HG02763 (cell line): ENCODE results near the gene ADGRA1.

Source experiments
- ATAC-seq: cut with Tn5 transposase; IDR thresholded peaks from one replicate; pipeline ENCODE4 v1.9.1; 2021; ENCODE audit warnings: mild to moderate bottlenecking, moderate library complexity; ENCODE audit not compliant: unreplicated experiment

ADGRA1 gene

GRCh38 chr10:133072720-133073390 is 14.9 kb upstream of the ADGRA1 start:
- ATAC-seq = no peak

GRCh38 chr10:133075346-133076137 is 12.2 kb upstream of the ADGRA1 start:
- ATAC-seq = no peak

GRCh38 chr10:133076274-133077038 is 11.3 kb upstream of the ADGRA1 start:
- no peak for ATAC-seq

- no peak for ATAC-seq
These were observed 7.7 kb upstream of the ADGRA1 start for GRCh38 chr10:133079836-133080682.

GRCh38 chr10:133080683-133081040 is 7.1 kb upstream of the ADGRA1 start:
- no peak for ATAC-seq

- ATAC-seq = no peak
These were observed 6.1 kb upstream of the ADGRA1 start for GRCh38 chr10:133081636-133082035.

- ATAC-seq = no peak
These were observed 4.9 kb upstream of the ADGRA1 start for GRCh38 chr10:133082685-133083421.

GRCh38 chr10:133083422-133084100 is 4.2 kb upstream of the ADGRA1 start:
- no peak for ATAC-seq

GRCh38 chr10:133084491-133084890 is 3.2 kb upstream of the ADGRA1 start:
- no peak for ATAC-seq

- no peak for ATAC-seq
These were observed 2.2 kb upstream of the ADGRA1 start for GRCh38 chr10:133085251-133086125.

GRCh38 chr10:133086247-133086646 is 1.5 kb upstream of the ADGRA1 start:
- no peak for ATAC-seq

GRCh38 chr10:133087045-133087678 is 562 bp upstream of the ADGRA1 start:
- ATAC-seq = no peak

- no peak for ATAC-seq
These were observed 643 bp downstream of the ADGRA1 start for GRCh38 chr10:133088179-133088955.

GRCh38 chr10:133088956-133089800 is 1.5 kb downstream of the ADGRA1 start:
- ATAC-seq = no peak

GRCh38 chr10:133090101-133090500 is 2.4 kb downstream of the ADGRA1 start:
- ATAC-seq = no peak

GRCh38 chr10:133090654-133091053 is 2.9 kb downstream of the ADGRA1 start:
- ATAC-seq = no peak
